Ishikawa (cell line): ENCODE data around the gene WNT5B.
A peak's percentile ranks its signal among the peaks of the same experiment; 100 is the strongest.

Source experiments
- CEBPB ChIP-seq: IDR thresholded peaks from 2 replicates; pipeline ENCODE4 v1.6.1; 2012
- CREB1 ChIP-seq: IDR thresholded peaks from 2 replicates; pipeline ENCODE4 v1.6.1; 2012; ENCODE audit warnings: low read depth
- EGR1 ChIP-seq: IDR thresholded peaks from 2 replicates; pipeline ENCODE4 v1.6.1; 2012
- EP300 ChIP-seq: IDR thresholded peaks from 2 replicates; pipeline ENCODE4 v1.6.1; 2012; ENCODE audit warnings: borderline replicate concordance
- FOXM1 ChIP-seq: IDR thresholded peaks from 2 replicates; pipeline ENCODE4 v1.6.1; 2012; ENCODE audit warnings: low read depth, borderline replicate concordance
- MAX ChIP-seq: IDR thresholded peaks from 2 replicates; pipeline ENCODE4 v1.6.1; 2012
- NFIC ChIP-seq: IDR thresholded peaks from 2 replicates; pipeline ENCODE4 v1.6.1; 2012
- RAD21 ChIP-seq: IDR thresholded peaks from 2 replicates; pipeline ENCODE4 v1.6.1; 2012; ENCODE audit warnings: low read depth
- REST ChIP-seq: IDR thresholded peaks from 2 replicates; pipeline ENCODE4 v1.6.1; 2012; ENCODE audit warnings: low read depth, mild to moderate bottlenecking
- TAF1 ChIP-seq: IDR thresholded peaks from 2 replicates; pipeline ENCODE4 v1.6.1; 2012; ENCODE audit warnings: low read depth, mild to moderate bottlenecking
- TCF12 ChIP-seq: IDR thresholded peaks from 2 replicates; pipeline ENCODE4 v1.6.1; 2012; ENCODE audit warnings: low read depth
- TEAD4 ChIP-seq: IDR thresholded peaks from 2 replicates; pipeline ENCODE4 v1.6.1; 2012
- USF1 ChIP-seq: IDR thresholded peaks from 2 replicates; pipeline ENCODE4 v1.6.1; 2012
- YY1 ChIP-seq: IDR thresholded peaks from 2 replicates; pipeline ENCODE4 v1.6.1; 2012; ENCODE audit warnings: low read depth
- ZBTB7A ChIP-seq: IDR thresholded peaks from 2 replicates; pipeline ENCODE4 v1.6.1; 2012; ENCODE audit warnings: low read depth

Gene WNT5B

GRCh38 chr12:1593174-1594005 is 35.6 kb upstream of the WNT5B start:
- TF ChIP-seq TCF12 (peak; percentile 68; the same call in 1 of the 2 replicates), MAX (peak; percentile 89), NFIC (no peak), ZBTB7A (no peak), YY1 (no peak), RAD21 (peak; percentile 3; the same call in 1 of the 2 replicates), REST (no peak), CEBPB (no peak), TEAD4 (no peak), USF1 (no peak), FOXM1 (no peak), CREB1 (no peak), EGR1 (no peak), EP300 (no peak), TAF1 (no peak)

GRCh38 chr12:1594006-1594260 is 35.1 kb upstream of the WNT5B start:
- TF ChIP-seq RAD21, result no peak
- TF ChIP-seq YY1, result peak; percentile 49; the same call in 1 of the 2 replicates

- TF ChIP-seq CEBPB, result no peak
- TF ChIP-seq RAD21, result 0 out of 2 replicates have a peak, but pooled peaks have one; percentile 6
- peak; percentile 64 for TF ChIP-seq TCF12
- TF ChIP-seq MAX, result peak; percentile 35; the same call in 1 of the 2 replicates
- TF ChIP-seq FOXM1, result no peak
- no peak for TF ChIP-seq CREB1
- peak; percentile 91 for TF ChIP-seq USF1
- peak; percentile 37; the same call in 1 of the 2 replicates for TF ChIP-seq TAF1
- TF ChIP-seq ZBTB7A, result peak; percentile 90; the same call in 1 of the 2 replicates
- 0 out of 2 replicates have a peak, but pooled peaks have one; percentile 10 for TF ChIP-seq NFIC
- TF ChIP-seq TEAD4, result 0 out of 2 replicates have a peak, but pooled peaks have one; percentile 9
- TF ChIP-seq EGR1, result 0 out of 2 replicates have a peak, but pooled peaks have one; percentile 33
- TF ChIP-seq YY1, result no peak
- peak; percentile 62; the same call in 1 of the 2 replicates for TF ChIP-seq EP300
- TF ChIP-seq REST, result no peak; the same call in 1 of the 2 replicates
These were observed 34.6 kb upstream of the WNT5B start, which contains the start of gene FBXL14 for GRCh38 chr12:1594261-1595025. Gene FBXL14, minus strand, starts transcription at chr12:1594581. Its CDS starts 515 bp downstream, at chr12:1594066.

GRCh38 chr12:1595026-1595561 is 33.9 kb upstream of the WNT5B start:
- peak; percentile 4; the same call in 1 of the 2 replicates for TF ChIP-seq ZBTB7A
- TF ChIP-seq FOXM1, result no peak
- TF ChIP-seq NFIC, result no peak
- 0 out of 2 replicates have a peak, but pooled peaks have one; percentile 13 for TF ChIP-seq REST
